HepG2 (cell line): Measurements from ENCODE around the gene STX4. TPM values are rescaled to one million over a fixed set of nuclear protein-coding genes. Genes with fewer than 3 reads are reported as not detected.

Experiments
- AGO1 ChIP-seq: fragments of 200-400 bp; formaldehyde crosslinking; IDR thresholded peaks from 2 replicates; pipeline ENCODE4 v1.6.1; 2017; ENCODE audit warnings: mild to moderate bottlenecking, low read depth, low read length, moderate library complexity; ENCODE audit not compliant: poor library complexity, severe bottlenecking
- AGO2 ChIP-seq: fragments of 200-400 bp; formaldehyde crosslinking; optimal IDR thresholded peaks from 2 replicates; pipeline ENCODE3; 2017; ENCODE audit warnings: mild to moderate bottlenecking, low read depth, low read length, moderate library complexity
- EED ChIP-seq: sonication (generic); formaldehyde crosslinking; IDR thresholded peaks from 2 replicates; pipeline ENCODE4 v1.5.0; 2020; ENCODE audit warnings: mild to moderate bottlenecking, missing genetic modification reagents
- HES4 ChIP-seq: sonication (generic); formaldehyde crosslinking; IDR thresholded peaks from 2 replicates; pipeline ENCODE4 v1.9.0; 2021; ENCODE audit warnings: mild to moderate bottlenecking, missing genetic modification reagents, borderline replicate concordance
- MAFK ChIP-seq, 2 experiments: IDR thresholded peaks in 1 of 2; conservative IDR thresholded peaks in 1 of 2; 2 replicates each; pipeline ENCODE4 v1.6.1; 2011; ENCODE audit warnings: improper control_type of control experiment in 2 of 2, low read length in 2 of 2
- NR2F2 ChIP-seq: IDR thresholded peaks from 2 replicates; pipeline ENCODE4 v1.6.1; 2012; ENCODE audit warnings: low read depth, inconsistent platforms, borderline replicate concordance
- SIX4 ChIP-seq: sonication (generic); formaldehyde crosslinking; IDR thresholded peaks from 2 replicates; pipeline ENCODE4 v1.4.0; 2020; ENCODE audit warnings: missing genetic modification reagents
- SNAI1 ChIP-seq: sonication (generic); formaldehyde crosslinking; IDR thresholded peaks from 2 replicates; pipeline ENCODE4 v1.5.0; 2020; ENCODE audit warnings: mild to moderate bottlenecking, missing genetic modification reagents, borderline replicate concordance
- SRF ChIP-seq: IDR thresholded peaks from 2 replicates; pipeline ENCODE4 v1.6.1; 2011; ENCODE audit warnings: mild to moderate bottlenecking, low read depth, low read length, moderate library complexity
- SUZ12 ChIP-seq: fragments of 150-350 bp; IDR thresholded peaks from 2 replicates; pipeline ENCODE4 v1.6.1; 2014; ENCODE audit warnings: low read depth, low read length
- TOE1 ChIP-seq: sonication (generic); formaldehyde crosslinking; IDR thresholded peaks from 2 replicates; pipeline ENCODE4 v1.4.0; 2020; ENCODE audit warnings: mild to moderate bottlenecking, missing genetic modification reagents
- U2AF1 ChIP-seq: fragments of 200-400 bp; formaldehyde crosslinking; optimal IDR thresholded peaks from 2 replicates; pipeline ENCODE3; 2017; ENCODE audit warnings: mild to moderate bottlenecking, low read depth, low read length
- ZNF101 ChIP-seq: sonication (generic); formaldehyde crosslinking; IDR thresholded peaks from 2 replicates; pipeline ENCODE4 v1.4.0; 2020; ENCODE audit warnings: mild to moderate bottlenecking, low read depth, missing genetic modification reagents, borderline replicate concordance
- ZNF224 ChIP-seq: sonication (generic); formaldehyde crosslinking; IDR thresholded peaks from 2 replicates; pipeline ENCODE4 v1.5.0; 2020; ENCODE audit warnings: mild to moderate bottlenecking, missing genetic modification reagents
- ZNF556 ChIP-seq: sonication (generic); formaldehyde crosslinking; IDR thresholded peaks from 2 replicates; pipeline ENCODE4 v1.4.0; 2020; ENCODE audit warnings: mild to moderate bottlenecking, missing genetic modification reagents, borderline replicate concordance
- ZNF589 ChIP-seq: sonication (generic); formaldehyde crosslinking; conservative IDR thresholded peaks from 2 replicates; pipeline ENCODE4 v1.8.0; 2022; ENCODE audit warnings: mild to moderate bottlenecking, moderate library complexity, missing genetic modification reagents
- polyA plus RNA-seq, 8 experiments: library from polyadenylated mRNA; depleted of rRNA in 3 of 8; stranded (reverse) in 7 of 8; unstranded in 1 of 8; fragments of >200 nt; fragmentation: Illumina TruSeq in 4 of 8; extraction: Trizol in 4 of 8; gene quantifications; 2 replicates each; pipeline versions ENCODE4 v1.2.1 to v1.2.3, GENCODE V29; 2011 to 2016; ENCODE audit warnings: low read depth in 4 of 8, missing spikeins in 1 of 8, mixed read lengths in 1 of 8; ENCODE audit not compliant: insufficient read depth in 1 of 8
- total RNA-seq, 5 experiments: library from RNA; depleted of rRNA; stranded (reverse); fragments of >200 nt; fragmentation: Illumina TruSeq; extraction: Trizol; gene quantifications; 2 replicates each; pipeline ENCODE4 v1.2.3, GENCODE V29; 2016; ENCODE audit warnings: low read depth in 1 of 5
- TF ChIP-seq, protein P1 (sequence below): conservative IDR thresholded peaks from 2 replicates; pipeline ENCODE4 v1.6.1; 2018; ENCODE audit warnings: missing genetic modification reagents
- TF ChIP-seq, protein P2 (sequence below): sonication (generic); formaldehyde crosslinking; IDR thresholded peaks from 2 replicates; pipeline ENCODE4 v1.4.0; 2020; ENCODE audit warnings: missing genetic modification reagents
- TF ChIP-seq, protein P3 (sequence below): sonication (generic); formaldehyde crosslinking; IDR thresholded peaks from 2 replicates; pipeline ENCODE4 v1.4.0; 2020; ENCODE audit warnings: mild to moderate bottlenecking, missing genetic modification reagents
- TF ChIP-seq, protein P4 (sequence below): sonication (generic); formaldehyde crosslinking; IDR thresholded peaks from 2 replicates; pipeline ENCODE4 v1.9.0; 2022; ENCODE audit warnings: missing genetic modification reagents, mild to moderate bottlenecking, borderline replicate concordance
- TF ChIP-seq, protein P5 (sequence below): sonication (generic); formaldehyde crosslinking; IDR thresholded peaks from 2 replicates; pipeline ENCODE4 v1.4.0; 2020; ENCODE audit warnings: low read depth, mild to moderate bottlenecking, missing genetic modification reagents

STX4 gene
- total and polyA plus RNA-seq, 2 of the 13 experiments (the other 11 are each of a cell fraction or from before 2014, with no cell fraction given), result 29.2 to 34.6 TPM

DNA sequence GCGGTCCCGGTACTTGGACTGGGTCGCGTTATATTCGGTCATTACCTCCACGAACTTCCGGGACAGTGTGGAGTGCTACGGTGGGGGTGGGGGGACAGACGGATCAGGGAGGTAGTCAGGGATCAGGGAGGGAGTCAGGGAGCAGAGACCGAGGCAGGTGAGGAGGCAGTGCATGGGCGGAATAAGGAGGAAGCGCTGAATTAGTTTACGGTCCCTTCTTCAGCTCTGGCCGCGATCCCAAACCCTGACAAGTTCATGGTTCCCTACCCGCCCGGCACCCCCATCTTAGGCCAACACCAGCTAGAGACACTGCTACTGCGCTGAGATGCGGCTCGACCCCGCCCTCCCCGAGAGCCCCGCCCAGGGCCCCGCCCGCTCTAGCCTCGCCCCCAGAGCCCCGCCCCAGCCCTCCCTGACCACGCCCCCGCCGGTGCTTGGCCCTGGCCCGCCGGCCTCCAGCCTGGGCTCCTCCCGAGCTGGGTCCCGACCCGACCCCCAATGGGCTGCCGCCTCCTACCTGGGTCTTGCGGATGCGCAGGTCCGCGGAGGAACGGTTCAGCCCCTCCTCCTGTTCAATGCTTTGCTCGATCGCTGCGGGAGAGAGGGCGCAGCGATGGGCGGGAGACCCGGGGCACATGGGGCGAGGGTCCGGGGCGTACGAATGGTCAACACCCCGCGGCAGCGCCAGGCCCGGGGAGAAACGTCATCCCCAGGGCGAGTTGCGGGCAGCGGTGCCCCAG is 36.2 kb upstream of the STX4 start (continued):
- TF ChIP-seq ZNF589 (CRISPR knock-in tag), result 0 out of 2 replicates have a peak, but pooled peaks have one; percentile 45
- peak; percentile 71; the same call in 1 of the 2 replicates for TF ChIP-seq EED
- TF ChIP-seq, protein P1, sequence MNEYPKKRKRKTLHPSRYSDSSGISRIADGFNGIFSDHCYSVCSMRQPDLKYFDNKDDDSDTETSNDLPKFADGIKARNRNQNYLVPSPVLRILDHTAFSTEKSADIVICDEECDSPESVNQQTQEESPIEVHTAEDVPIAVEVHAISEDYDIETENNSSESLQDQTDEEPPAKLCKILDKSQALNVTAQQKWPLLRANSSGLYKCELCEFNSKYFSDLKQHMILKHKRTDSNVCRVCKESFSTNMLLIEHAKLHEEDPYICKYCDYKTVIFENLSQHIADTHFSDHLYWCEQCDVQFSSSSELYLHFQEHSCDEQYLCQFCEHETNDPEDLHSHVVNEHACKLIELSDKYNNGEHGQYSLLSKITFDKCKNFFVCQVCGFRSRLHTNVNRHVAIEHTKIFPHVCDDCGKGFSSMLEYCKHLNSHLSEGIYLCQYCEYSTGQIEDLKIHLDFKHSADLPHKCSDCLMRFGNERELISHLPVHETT (CRISPR knock-in tag), result no peak
- TF ChIP-seq, protein P2, sequence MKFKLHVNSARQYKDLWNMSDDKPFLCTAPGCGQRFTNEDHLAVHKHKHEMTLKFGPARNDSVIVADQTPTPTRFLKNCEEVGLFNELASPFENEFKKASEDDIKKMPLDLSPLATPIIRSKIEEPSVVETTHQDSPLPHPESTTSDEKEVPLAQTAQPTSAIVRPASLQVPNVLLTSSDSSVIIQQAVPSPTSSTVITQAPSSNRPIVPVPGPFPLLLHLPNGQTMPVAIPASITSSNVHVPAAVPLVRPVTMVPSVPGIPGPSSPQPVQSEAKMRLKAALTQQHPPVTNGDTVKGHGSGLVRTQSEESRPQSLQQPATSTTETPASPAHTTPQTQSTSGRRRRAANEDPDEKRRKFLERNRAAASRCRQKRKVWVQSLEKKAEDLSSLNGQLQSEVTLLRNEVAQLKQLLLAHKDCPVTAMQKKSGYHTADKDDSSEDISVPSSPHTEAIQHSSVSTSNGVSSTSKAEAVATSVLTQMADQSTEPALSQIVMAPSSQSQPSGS (CRISPR knock-in tag), result peak; percentile 61
- TF ChIP-seq ZNF101, result no peak
- peak; percentile 96 for TF ChIP-seq AGO2
- TF ChIP-seq, protein P3, sequence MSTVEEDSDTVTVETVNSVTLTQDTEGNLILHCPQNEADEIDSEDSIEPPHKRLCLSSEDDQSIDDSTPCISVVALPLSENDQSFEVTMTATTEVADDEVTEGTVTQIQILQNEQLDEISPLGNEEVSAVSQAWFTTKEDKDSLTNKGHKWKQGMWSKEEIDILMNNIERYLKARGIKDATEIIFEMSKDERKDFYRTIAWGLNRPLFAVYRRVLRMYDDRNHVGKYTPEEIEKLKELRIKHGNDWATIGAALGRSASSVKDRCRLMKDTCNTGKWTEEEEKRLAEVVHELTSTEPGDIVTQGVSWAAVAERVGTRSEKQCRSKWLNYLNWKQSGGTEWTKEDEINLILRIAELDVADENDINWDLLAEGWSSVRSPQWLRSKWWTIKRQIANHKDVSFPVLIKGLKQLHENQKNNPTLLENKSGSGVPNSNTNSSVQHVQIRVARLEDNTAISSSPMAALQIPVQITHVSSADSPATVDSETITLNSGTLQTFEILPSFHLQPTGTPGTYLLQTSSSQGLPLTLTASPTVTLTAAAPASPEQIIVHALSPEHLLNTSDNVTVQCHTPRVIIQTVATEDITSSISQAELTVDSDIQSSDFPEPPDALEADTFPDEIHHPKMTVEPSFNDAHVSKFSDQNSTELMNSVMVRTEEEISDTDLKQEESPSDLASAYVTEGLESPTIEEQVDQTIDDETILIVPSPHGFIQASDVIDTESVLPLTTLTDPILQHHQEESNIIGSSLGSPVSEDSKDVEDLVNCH, result 0 out of 2 replicates have a peak, but pooled peaks have one; percentile 50
- TF ChIP-seq, protein P4, sequence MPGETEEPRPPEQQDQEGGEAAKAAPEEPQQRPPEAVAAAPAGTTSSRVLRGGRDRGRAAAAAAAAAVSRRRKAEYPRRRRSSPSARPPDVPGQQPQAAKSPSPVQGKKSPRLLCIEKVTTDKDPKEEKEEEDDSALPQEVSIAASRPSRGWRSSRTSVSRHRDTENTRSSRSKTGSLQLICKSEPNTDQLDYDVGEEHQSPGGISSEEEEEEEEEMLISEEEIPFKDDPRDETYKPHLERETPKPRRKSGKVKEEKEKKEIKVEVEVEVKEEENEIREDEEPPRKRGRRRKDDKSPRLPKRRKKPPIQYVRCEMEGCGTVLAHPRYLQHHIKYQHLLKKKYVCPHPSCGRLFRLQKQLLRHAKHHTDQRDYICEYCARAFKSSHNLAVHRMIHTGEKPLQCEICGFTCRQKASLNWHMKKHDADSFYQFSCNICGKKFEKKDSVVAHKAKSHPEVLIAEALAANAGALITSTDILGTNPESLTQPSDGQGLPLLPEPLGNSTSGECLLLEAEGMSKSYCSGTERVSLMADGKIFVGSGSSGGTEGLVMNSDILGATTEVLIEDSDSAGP (CRISPR knock-in tag), result peak; percentile 90
- peak; percentile 67; the same call in 1 of the 2 replicates for TF ChIP-seq ZNF556 (CRISPR knock-in tag)
- TF ChIP-seq SUZ12, result no peak
- no peak for TF ChIP-seq AGO1
- no peak for TF ChIP-seq TOE1 (CRISPR knock-in tag)
- TF ChIP-seq MAFK (conservative IDR thresholded peaks at IDR 0.05 in 1 of 2, IDR thresholded peaks at IDR 0.05 in 1 of 2; ENCODE audit: low read length in 2 of 2), result no peak
- no peak for TF ChIP-seq NR2F2
- TF ChIP-seq SRF, result 0 out of 2 replicates have a peak, but pooled peaks have one; percentile 17
- no peak; the same call in 1 of the 2 replicates for TF ChIP-seq SIX4 (CRISPR knock-in tag)
- no peak for TF ChIP-seq ZNF224 (CRISPR knock-in tag)
- peak; percentile 18; the same call in 1 of the 2 replicates for TF ChIP-seq HES4 (CRISPR knock-in tag)
- TF ChIP-seq U2AF1, result no peak
- TF ChIP-seq, protein P5, sequence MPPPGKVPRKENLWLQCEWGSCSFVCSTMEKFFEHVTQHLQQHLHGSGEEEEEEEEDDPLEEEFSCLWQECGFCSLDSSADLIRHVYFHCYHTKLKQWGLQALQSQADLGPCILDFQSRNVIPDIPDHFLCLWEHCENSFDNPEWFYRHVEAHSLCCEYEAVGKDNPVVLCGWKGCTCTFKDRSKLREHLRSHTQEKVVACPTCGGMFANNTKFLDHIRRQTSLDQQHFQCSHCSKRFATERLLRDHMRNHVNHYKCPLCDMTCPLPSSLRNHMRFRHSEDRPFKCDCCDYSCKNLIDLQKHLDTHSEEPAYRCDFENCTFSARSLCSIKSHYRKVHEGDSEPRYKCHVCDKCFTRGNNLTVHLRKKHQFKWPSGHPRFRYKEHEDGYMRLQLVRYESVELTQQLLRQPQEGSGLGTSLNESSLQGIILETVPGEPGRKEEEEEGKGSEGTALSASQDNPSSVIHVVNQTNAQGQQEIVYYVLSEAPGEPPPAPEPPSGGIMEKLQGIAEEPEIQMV (CRISPR knock-in tag), result peak; percentile 91
- TF ChIP-seq SNAI1 (CRISPR knock-in tag), result no peak
